Lower lobe of right lung (tissue), 2 donors: Measurements from ENCODE around the gene VIPR2. TPM values are rescaled to one million over a fixed set of nuclear protein-coding genes. Genes with fewer than 3 reads are reported as not detected.

ENCODE experiments used
- ATAC-seq, 2 donors: fragments of 200-7000 bp; cut with Tn5 transposase; one replicate each; pipeline ENCODE4 v1.9.1; 2020 to 2022; ENCODE audit warnings: mild to moderate bottlenecking in 2 of 2, moderate library complexity in 2 of 2
- DNase-seq: peaks from one replicate; pipeline ENCODE4 v3.0.0-alpha.2; 2020
- H3K27ac ChIP-seq: fragments of 200-600 bp; one replicate; pipeline ENCODE4 v1.8.0; 2022
- H3K27me3 ChIP-seq: fragments of 200-600 bp; one replicate; pipeline ENCODE4 v1.8.0; 2022; ENCODE audit warnings: low read depth
- H3K36me3 ChIP-seq: fragments of 200-600 bp; one replicate; pipeline ENCODE4 v1.8.0; 2022; ENCODE audit warnings: mild to moderate bottlenecking
- H3K4me1 ChIP-seq: fragments of 200-600 bp; one replicate; pipeline ENCODE4 v1.8.0; 2022
- H3K4me3 ChIP-seq: fragments of 200-600 bp; one replicate; pipeline ENCODE4 v1.8.0; 2022; ENCODE audit warnings: mild to moderate bottlenecking
- H3K9me3 ChIP-seq: fragments of 200-600 bp; one replicate; pipeline ENCODE4 v1.8.0; 2022
- intact Hi-C: fragments of 100-400 bp; cut with DNase I; formaldehyde crosslinking; loops from one replicate; pipeline ENCODE4 v1.11.0; 2022
- total RNA-seq: library from RNA; stranded (reverse); fragmentation: NEBNext Ultra II Directional; extraction: Animal tissue kit (Norgen Biotek cat#: 25700); gene quantifications from one replicate; pipeline ENCODE4 v1.2.1, GENCODE V29; 2021
- TF ChIP-seq, protein P1 (sequence below): fragments of 200-600 bp; IDR thresholded peaks from one replicate; pipeline ENCODE4 v1.8.0; 2022; ENCODE audit warnings: antibody characterized with exemption, mild to moderate bottlenecking
- donor health status: DM: no; HTN: yes; CAD: no; lungs with severe emphysema.

VIPR2 gene
- total RNA-seq, 1 donor from 2014 or later = 0.80 TPM

DNA sequence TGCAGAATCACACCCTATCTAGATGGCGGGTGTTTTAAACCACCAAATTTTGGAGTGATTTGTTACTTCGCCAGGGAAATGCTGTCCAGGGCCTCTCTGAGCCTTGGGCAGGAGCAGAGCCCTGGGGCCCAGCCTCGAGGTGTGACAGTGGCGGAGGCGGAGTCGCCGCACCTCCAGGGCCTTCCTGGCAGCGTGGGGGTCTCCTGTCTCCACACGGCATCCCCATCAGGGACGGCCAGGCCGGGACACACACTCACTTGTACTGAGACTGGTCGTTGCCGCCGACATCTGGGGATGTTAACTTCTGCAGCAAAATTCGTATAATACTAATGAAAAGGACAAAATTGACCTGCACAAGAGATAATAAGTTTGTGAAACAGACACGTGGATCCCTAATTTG, 110.7 kb downstream of the VIPR2 start:
- DNase-seq = no peak
- no peaks in the 10 kb centered on the region for H3K9me3 ChIP-seq
- intact Hi-C loops = no loop called here
- peaks cover 20% of the 10 kb centered on the region for H3K27me3 ChIP-seq
- no peak overlapping the region for H3K4me3 ChIP-seq
- no peaks in the 10 kb centered on the region for H3K4me1 ChIP-seq
- no peak for ATAC-seq
- no peaks in the 10 kb centered on the region for H3K36me3 ChIP-seq
- H3K27ac ChIP-seq = no peak overlapping the region
- TF ChIP-seq, protein P1, sequence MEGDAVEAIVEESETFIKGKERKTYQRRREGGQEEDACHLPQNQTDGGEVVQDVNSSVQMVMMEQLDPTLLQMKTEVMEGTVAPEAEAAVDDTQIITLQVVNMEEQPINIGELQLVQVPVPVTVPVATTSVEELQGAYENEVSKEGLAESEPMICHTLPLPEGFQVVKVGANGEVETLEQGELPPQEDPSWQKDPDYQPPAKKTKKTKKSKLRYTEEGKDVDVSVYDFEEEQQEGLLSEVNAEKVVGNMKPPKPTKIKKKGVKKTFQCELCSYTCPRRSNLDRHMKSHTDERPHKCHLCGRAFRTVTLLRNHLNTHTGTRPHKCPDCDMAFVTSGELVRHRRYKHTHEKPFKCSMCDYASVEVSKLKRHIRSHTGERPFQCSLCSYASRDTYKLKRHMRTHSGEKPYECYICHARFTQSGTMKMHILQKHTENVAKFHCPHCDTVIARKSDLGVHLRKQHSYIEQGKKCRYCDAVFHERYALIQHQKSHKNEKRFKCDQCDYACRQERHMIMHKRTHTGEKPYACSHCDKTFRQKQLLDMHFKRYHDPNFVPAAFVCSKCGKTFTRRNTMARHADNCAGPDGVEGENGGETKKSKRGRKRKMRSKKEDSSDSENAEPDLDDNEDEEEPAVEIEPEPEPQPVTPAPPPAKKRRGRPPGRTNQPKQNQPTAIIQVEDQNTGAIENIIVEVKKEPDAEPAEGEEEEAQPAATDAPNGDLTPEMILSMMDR = no peak

DNA sequence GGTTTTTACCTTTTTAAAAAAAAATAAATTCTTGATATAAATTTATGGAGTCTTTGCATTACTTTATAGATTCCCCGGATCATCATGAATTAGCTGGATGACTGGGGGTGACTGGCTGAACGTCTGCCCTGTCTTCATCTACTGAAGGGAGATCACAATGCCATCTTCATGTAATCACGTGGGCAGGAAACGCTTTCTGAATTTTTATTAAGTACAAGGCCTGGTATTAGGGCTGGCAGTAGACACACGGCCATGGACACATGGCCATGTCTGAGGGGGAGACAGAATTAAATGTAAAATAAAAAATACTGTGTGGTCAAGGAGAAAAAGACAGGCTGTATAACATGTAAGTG, 111.2 kb downstream of the VIPR2 start:
- no peaks in the 10 kb centered on the region for H3K36me3 ChIP-seq
- peaks cover 23% of the 10 kb centered on the region for H3K27me3 ChIP-seq
- intact Hi-C loops = no loop called here
- H3K4me1 ChIP-seq = no peaks in the 10 kb centered on the region
- H3K9me3 ChIP-seq = no peaks in the 10 kb centered on the region
- TF ChIP-seq, protein P1 = no peak
- no peak overlapping the region for H3K4me3 ChIP-seq
- ATAC-seq (no peak), DNase-seq (no peak)
- no peak overlapping the region for H3K27ac ChIP-seq

DNA sequence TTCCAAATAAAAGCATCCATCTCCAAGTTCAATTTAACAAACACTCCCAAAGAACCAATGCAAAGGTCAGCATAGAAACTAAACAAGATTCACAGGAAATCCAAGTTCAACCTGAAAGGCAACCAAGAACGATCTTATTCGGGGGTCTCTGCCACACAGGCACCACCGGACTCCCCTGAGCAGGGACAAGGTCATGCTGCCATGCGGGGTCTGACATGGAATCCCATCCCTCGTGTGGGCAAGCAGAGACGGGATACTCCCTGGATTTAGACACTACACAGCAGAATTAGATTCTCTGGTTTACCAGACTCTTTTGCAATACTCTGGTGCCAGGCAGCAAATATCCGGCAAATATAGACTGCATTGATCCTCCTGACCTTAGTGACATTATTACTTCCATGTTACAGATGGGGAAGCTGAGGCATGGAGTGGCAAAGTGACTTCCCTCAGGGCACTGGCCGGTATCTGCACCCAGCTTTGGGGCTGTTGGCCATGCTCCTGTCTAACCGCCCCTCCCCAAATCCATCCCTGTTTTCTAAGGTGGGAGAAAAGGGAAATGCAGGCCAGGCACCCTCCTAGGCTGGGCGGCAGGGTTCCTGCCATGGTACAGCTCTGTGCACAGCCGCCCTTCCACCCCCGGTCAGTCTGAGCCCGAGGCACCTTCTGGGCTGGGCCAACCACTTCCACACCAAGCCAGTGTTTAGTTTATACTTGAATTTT, 111.8 kb downstream of the VIPR2 start:
- Histone ChIP-seq H3K27me3 (peaks cover 23% of the 10 kb centered on the region), H3K4me1 (no peaks in the 10 kb centered on the region), H3K36me3 (no peaks in the 10 kb centered on the region), H3K9me3 (no peaks in the 10 kb centered on the region), H3K27ac (no peak overlapping the region), H3K4me3 (no peak overlapping the region)
- ATAC-seq = no peak
- intact Hi-C loops = no loop called here
- no peak for DNase-seq
- TF ChIP-seq, protein P1 = no peak

DNA sequence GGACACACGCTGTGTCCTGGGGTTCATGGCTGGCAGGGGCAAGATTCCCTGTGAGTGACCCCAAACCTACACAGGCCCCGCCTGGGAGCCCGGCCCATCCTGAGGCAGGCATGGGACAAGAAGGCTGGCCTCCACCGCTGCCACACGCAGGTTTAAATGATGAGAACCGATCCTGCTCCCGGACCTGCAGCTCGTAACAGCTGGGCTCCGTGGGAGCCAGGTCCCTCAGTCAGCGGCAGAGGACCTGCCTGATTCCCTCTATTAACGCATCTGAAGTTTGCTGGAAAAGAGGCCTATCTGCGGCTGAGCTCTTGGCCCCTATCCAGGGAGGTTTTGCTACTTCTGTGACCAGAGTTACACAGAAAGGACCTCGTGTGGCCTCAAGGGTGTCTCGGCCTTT, 112.3 kb downstream of the VIPR2 start:
- Histone ChIP-seq H3K27me3 (peaks cover 23% of the 10 kb centered on the region), H3K27ac (no peak overlapping the region), H3K4me3 (no peak overlapping the region), H3K36me3 (no peaks in the 10 kb centered on the region), H3K9me3 (no peaks in the 10 kb centered on the region), H3K4me1 (no peaks in the 10 kb centered on the region)
- DNase-seq = no peak
- TF ChIP-seq, protein P1 = no peak
- ATAC-seq = no peak
- intact Hi-C loops = no loop called here

DNA sequence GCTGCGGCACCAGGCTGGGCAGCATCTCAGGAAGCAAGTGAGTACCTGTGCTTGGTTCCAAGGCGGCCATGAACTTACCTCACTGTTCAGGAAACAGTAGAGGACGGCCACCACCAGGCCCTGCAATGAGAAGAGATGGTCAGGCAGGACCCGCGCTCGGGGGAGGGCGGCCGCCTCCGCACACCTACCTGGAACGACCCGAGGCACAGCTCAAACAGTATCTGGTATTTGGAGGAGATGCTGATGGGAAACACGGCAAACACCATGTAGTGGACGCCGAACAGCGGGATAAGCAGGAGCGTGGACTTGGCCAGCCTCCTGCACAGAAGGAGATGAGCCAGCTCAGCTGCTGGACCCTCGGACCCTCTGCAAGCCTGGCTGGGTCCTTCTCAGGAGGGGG, 112.9 kb downstream of the VIPR2 start:
- Histone ChIP-seq H3K36me3 (no peaks in the 10 kb centered on the region), H3K4me3 (no peak overlapping the region), H3K4me1 (no peaks in the 10 kb centered on the region), H3K27ac (no peak overlapping the region), H3K9me3 (no peaks in the 10 kb centered on the region), H3K27me3 (peaks cover 23% of the 10 kb centered on the region)
- DNase-seq = no peak
- intact Hi-C loops = no loop called here
- ATAC-seq = no peak
- TF ChIP-seq, protein P1 = no peak
